H9 (cell line): Measurements from ENCODE around the gene DPEP2. TPM values are rescaled to one million over a fixed set of nuclear protein-coding genes. Genes with fewer than 3 reads are reported as not detected.
"Not testable (repeated sequence)": the region's sequence is repeated elsewhere in the genome, so short reads cannot be mapped to it uniquely, and the experiment has no call there.

ENCODE experiments used
- DNase-seq: peaks from one replicate; pipeline ENCODE4 v3.0.0-alpha.2; 2017
- H2AFZ ChIP-seq: one replicate; pipeline ENCODE4 v1.6.1; 2013; ENCODE audit warnings: mild to moderate bottlenecking, low read length, control low read depth, moderate library complexity
- H2AK5ac ChIP-seq: 2 replicates; pipeline ENCODE4 v1.6.1; 2013; ENCODE audit warnings: low read length, control low read depth, mixed read lengths; ENCODE audit not compliant: insufficient read length
- H2BK120ac ChIP-seq: one replicate; pipeline ENCODE4 v1.6.1; 2013; ENCODE audit warnings: low read depth, mild to moderate bottlenecking, low read length, control low read depth, inconsistent platforms; ENCODE audit not compliant: poor library complexity, severe bottlenecking
- H2BK12ac ChIP-seq: 2 replicates; pipeline ENCODE4 v1.6.1; 2013; ENCODE audit warnings: low read length, control low read depth, mixed read lengths, low read depth; ENCODE audit not compliant: insufficient read length
- H2BK15ac ChIP-seq: 2 replicates; pipeline ENCODE4 v1.6.1; 2013; ENCODE audit warnings: low read depth, low read length, control low read depth
- H2BK20ac ChIP-seq: one replicate; pipeline ENCODE4 v1.6.1; 2013; ENCODE audit warnings: low read depth, mild to moderate bottlenecking, low read length, control low read depth, inconsistent platforms; ENCODE audit not compliant: poor library complexity, severe bottlenecking
- H2BK5ac ChIP-seq: 2 replicates; pipeline ENCODE4 v1.6.1; 2013; ENCODE audit warnings: low read length, control low read depth, mixed read lengths; ENCODE audit not compliant: insufficient read length
- H3K14ac ChIP-seq: 2 replicates; pipeline ENCODE4 v1.6.1; 2013; ENCODE audit warnings: low read length, control low read depth; ENCODE audit not compliant: insufficient read depth
- H3K18ac ChIP-seq: 2 replicates; pipeline ENCODE4 v1.6.1; 2013; ENCODE audit warnings: low read depth, mild to moderate bottlenecking, mixed read lengths, low read length, control low read depth; ENCODE audit not compliant: insufficient read length
- H3K23ac ChIP-seq: 2 replicates; pipeline ENCODE4 v1.6.1; 2013; ENCODE audit warnings: low read length, control low read depth, mixed read lengths, low read depth; ENCODE audit not compliant: insufficient read length
- H3K23me2 ChIP-seq: 2 replicates; pipeline ENCODE4 v1.6.1; 2013; ENCODE audit warnings: low read depth, mild to moderate bottlenecking, mixed read lengths, low read length, control low read depth; ENCODE audit not compliant: insufficient read length, poor library complexity, severe bottlenecking
- H3K27ac ChIP-seq: 2 replicates; pipeline ENCODE4 v1.5.1; 2013; ENCODE audit warnings: low read length, control low read depth, mixed read lengths, low read depth; ENCODE audit not compliant: insufficient read length
- H3K27me3 ChIP-seq: 2 replicates; pipeline ENCODE4 v1.6.1; 2013; ENCODE audit warnings: low read length, control low read depth, inconsistent platforms; ENCODE audit not compliant: insufficient read depth
- H3K4ac ChIP-seq: 2 replicates; pipeline ENCODE4 v1.6.1; 2013; ENCODE audit warnings: low read depth, mild to moderate bottlenecking, control low read depth, inconsistent platforms, low read length, moderate library complexity
- H3K4me1 ChIP-seq: 2 replicates; pipeline ENCODE4 v1.6.1; 2013; ENCODE audit warnings: low read length, control low read depth, inconsistent platforms; ENCODE audit not compliant: insufficient read depth
- H3K4me2 ChIP-seq: 2 replicates; pipeline ENCODE4 v1.6.1; 2013; ENCODE audit warnings: low read length, control low read depth, mixed read lengths; ENCODE audit not compliant: insufficient read length, insufficient read depth
- H3K56ac ChIP-seq: 2 replicates; pipeline ENCODE4 v1.6.1; 2013; ENCODE audit warnings: low read depth, mild to moderate bottlenecking, mixed read lengths, low read length, control low read depth; ENCODE audit not compliant: insufficient read length
- H3K79me1 ChIP-seq: 2 replicates; pipeline ENCODE4 v1.6.1; 2013; ENCODE audit warnings: low read depth, mild to moderate bottlenecking, moderate library complexity, low read length, control low read depth, inconsistent platforms; ENCODE audit not compliant: insufficient read depth, poor library complexity, severe bottlenecking
- H3K79me2 ChIP-seq: 2 replicates; pipeline ENCODE4 v1.6.1; 2013; ENCODE audit warnings: low read length, control low read depth, inconsistent platforms; ENCODE audit not compliant: insufficient read depth
- H3K9ac ChIP-seq: 2 replicates; pipeline ENCODE4 v1.6.1; 2013; ENCODE audit warnings: low read length, control low read depth, mixed read lengths; ENCODE audit not compliant: insufficient read length; ENCODE audit errors: extremely low read depth
- H3K9me3 ChIP-seq: one replicate; pipeline ENCODE4 v1.6.1; 2013; ENCODE audit warnings: low read depth, low read length, inconsistent platforms; ENCODE audit not compliant: control insufficient read depth
- H3T11ph ChIP-seq: one replicate; pipeline ENCODE4 v1.6.1; 2013; ENCODE audit warnings: mild to moderate bottlenecking, low read length, control low read depth, inconsistent platforms
- H4K20me1 ChIP-seq: one replicate; pipeline ENCODE4 v1.6.1; 2013; ENCODE audit not compliant: control insufficient read depth, insufficient read length, insufficient read depth
- H4K5ac ChIP-seq: 2 replicates; pipeline ENCODE4 v1.6.1; 2013; ENCODE audit warnings: low read depth, mild to moderate bottlenecking, mixed read lengths, low read length, control low read depth; ENCODE audit not compliant: insufficient read length
- H4K8ac ChIP-seq: replicated peaks from 2 replicates; pipeline ENCODE4 v1.6.1; 2013; ENCODE audit warnings: low read length, control low read depth, mixed read lengths, low read depth; ENCODE audit not compliant: insufficient read length
- H4K91ac ChIP-seq: 2 replicates; pipeline ENCODE4 v1.6.1; 2013; ENCODE audit warnings: low read depth, mild to moderate bottlenecking, moderate library complexity, mixed read lengths, low read length, control low read depth; ENCODE audit not compliant: insufficient read length
- H3K27ac Mint-ChIP-seq, 3 experiments: 2 replicates in 2 of 3; 3 replicates in 1 of 3; pipeline ENCODE4 v1.8.0; 2020 to 2021; ENCODE audit warnings: mixed read lengths in 3 of 3, mild to moderate bottlenecking in 1 of 3, moderate library complexity in 1 of 3
- H3K27me3 Mint-ChIP-seq: 2 replicates; pipeline ENCODE4 v1.8.0; 2021; ENCODE audit warnings: low read depth, mild to moderate bottlenecking, moderate library complexity, mixed read lengths
- H3K36me3 Mint-ChIP-seq, 3 experiments: 2 replicates in 2 of 3; 3 replicates in 1 of 3; pipeline ENCODE4 v1.8.0; 2020 to 2021; ENCODE audit warnings: low read depth in 3 of 3, mixed read lengths in 3 of 3; ENCODE audit not compliant: insufficient read depth in 1 of 3
- H3K4me1 Mint-ChIP-seq, 2 experiments: 2 replicates each; pipeline ENCODE4 v1.8.0; 2020; ENCODE audit warnings: mixed read lengths in 2 of 2
- H3K4me3 Mint-ChIP-seq, 2 experiments: 2 replicates in 1 of 2; 3 replicates in 1 of 2; pipeline ENCODE4 v1.8.0; 2020 to 2021; ENCODE audit warnings: mild to moderate bottlenecking in 2 of 2, mixed read lengths in 2 of 2, moderate library complexity in 1 of 2
- H3K9me3 Mint-ChIP-seq, 2 experiments: 2 replicates in 1 of 2; 3 replicates in 1 of 2; pipeline ENCODE4 v1.8.0; 2020; ENCODE audit warnings: mild to moderate bottlenecking in 2 of 2, mixed read lengths in 2 of 2, moderate library complexity in 1 of 2
- WGBS: extraction: QIAGEN DNeasy Blood & Tissue Kit; methylation state at CpG from one replicate; pipeline ENCODE4 v1.1.7; 2013; ENCODE audit warnings: missing lambda C conversion rate, low lambda C conversion rate, mixed read lengths; ENCODE audit not compliant: insufficient read length; ENCODE audit errors: extremely low coverage; 5-methylcytosine and 5-hydroxymethylcytosine counted together
- long read RNA-seq: library from polyadenylated mRNA; unstranded; transcript quantifications from one replicate; pipeline ENCODE4 v2.0.0, GENCODE V29; 2020
- total RNA-seq: library from RNA; stranded (reverse); gene quantifications from 2 replicates; pipeline ENCODE4 v1.2.1, GENCODE V29; 2021

Gene DPEP2
- not detected in 2 replicates for total RNA-seq
- long read RNA-seq = 0 reads

- H3T11ph ChIP-seq, H2AFZ ChIP-seq, H2BK120ac ChIP-seq, H3K4me1 ChIP-seq, H3K4me1 Mint-ChIP-seq, H3K36me3 Mint-ChIP-seq, H3K9me3 ChIP-seq, H2BK20ac ChIP-seq, H3K4me2 ChIP-seq, H2BK5ac ChIP-seq, DNase-seq, H3K4me3 Mint-ChIP-seq, H3K18ac ChIP-seq, H3K27ac ChIP-seq, H4K8ac ChIP-seq, H3K27ac Mint-ChIP-seq, H3K56ac ChIP-seq, H3K79me2 ChIP-seq, H3K79me1 ChIP-seq, H3K9ac ChIP-seq, H4K5ac ChIP-seq, H2BK15ac ChIP-seq, H3K14ac ChIP-seq, H2BK12ac ChIP-seq, H4K20me1 ChIP-seq, H3K4ac ChIP-seq, H3K27me3 Mint-ChIP-seq, H3K23ac ChIP-seq, H4K91ac ChIP-seq, H3K23me2 ChIP-seq, H2AK5ac ChIP-seq, H3K27me3 ChIP-seq, H3K9me3 Mint-ChIP-seq: not testable (repeated sequence)
- WGBS = no CpG with 5 or more reads among the region's 18 CpGs
These were observed at the start of gene DPEP2 for GRCh38 chr16:67998779-67999688. TSS of gene DPEP2 (minus strand) at chr16:67999484. CDS start at chr16:67993212, 6,272 bp downstream.
